GM21529 (cell line): ENCODE results near the gene AUTS2.

Experiments used
- ATAC-seq: cut with Tn5 transposase; IDR thresholded peaks from one replicate; pipeline ENCODE4 v1.9.1; 2021; ENCODE audit not compliant: unreplicated experiment

The AUTS2 gene

GRCh38 chr7:70474639-70475234 lies 876.5 kb downstream of the AUTS2 start:
- ATAC-seq: no peak

GRCh38 chr7:70477036-70478010 lies 879.0 kb downstream of the AUTS2 start:
- ATAC-seq: no peak

- ATAC-seq: no peak
Observed at GRCh38 chr7:70479153-70480021, 881.1 kb downstream of the AUTS2 start.

GRCh38 chr7:70480927-70481569 lies 882.8 kb downstream of the AUTS2 start:
- ATAC-seq: no peak

GRCh38 chr7:70481570-70482123 lies 883.4 kb downstream of the AUTS2 start:
- ATAC-seq: no peak

- no peak for ATAC-seq
Observed at GRCh38 chr7:70484255-70484654, 886.0 kb downstream of the AUTS2 start.

- no peak for ATAC-seq
Observed at GRCh38 chr7:70486977-70487376, 888.7 kb downstream of the AUTS2 start.

GRCh38 chr7:70487428-70487827 lies 889.2 kb downstream of the AUTS2 start:
- no peak for ATAC-seq

GRCh38 chr7:70487886-70488285 lies 889.6 kb downstream of the AUTS2 start:
- ATAC-seq: no peak

GRCh38 chr7:70489813-70490212 lies 891.5 kb downstream of the AUTS2 start:
- ATAC-seq: no peak

- no peak for ATAC-seq
Observed at GRCh38 chr7:70492625-70493024, 894.4 kb downstream of the AUTS2 start.

- no peak for ATAC-seq
Observed at GRCh38 chr7:70494225-70495032, 896.2 kb downstream of the AUTS2 start.

GRCh38 chr7:70495033-70495376 lies 896.7 kb downstream of the AUTS2 start:
- no peak for ATAC-seq

- no peak for ATAC-seq
Observed at GRCh38 chr7:70497793-70498192, 899.5 kb downstream of the AUTS2 start.

- no peak for ATAC-seq
Observed at GRCh38 chr7:70498232-70498992, 900.1 kb downstream of the AUTS2 start.

GRCh38 chr7:70500261-70500660 lies 902.0 kb downstream of the AUTS2 start:
- ATAC-seq: no peak

GRCh38 chr7:70502117-70502863 lies 904.0 kb downstream of the AUTS2 start:
- no peak for ATAC-seq

GRCh38 chr7:70504254-70504653 lies 906.0 kb downstream of the AUTS2 start:
- ATAC-seq: no peak
